ENCODE measurements around the gene FUT7. TPM values are rescaled to one million over a fixed set of nuclear protein-coding genes. Genes with fewer than 3 reads are reported as not detected.
A peak's percentile ranks its signal among the peaks of the same experiment; 100 is the strongest.

FUT7 gene
- total and polyA plus RNA-seq, 2 of the 13 experiments (the other 11 are each of a cell fraction or from before 2014, with no cell fraction given) = 0.05 TPM; not detected in 1

GRCh38 chr9:137034709-137035506 is 3.0 kb upstream of the FUT7 start (continued):
- TF ChIP-seq ZSCAN9 (CRISPR knock-in tag; IDR thresholded peaks at IDR 0.05; ENCODE audit: borderline replicate concordance) = 0 out of 2 replicates have a peak, but pooled peaks have one; percentile 23
- no peak for TF ChIP-seq ZSCAN29 (CRISPR knock-in tag; conservative IDR thresholded peaks at IDR 0.05)
- no peak for TF ChIP-seq ZNF775 (CRISPR knock-in tag; IDR thresholded peaks at IDR 0.05; ENCODE audit: borderline replicate concordance)
- no peak for TF ChIP-seq ZNF550 (CRISPR knock-in tag; IDR thresholded peaks at IDR 0.05; ENCODE audit: borderline replicate concordance)
- TF ChIP-seq ZNF563 (CRISPR knock-in tag; IDR thresholded peaks at IDR 0.05) = no peak
- no peak for TF ChIP-seq TRIM24 (CRISPR knock-in tag; IDR thresholded peaks at IDR 0.05)
- no peak for TF ChIP-seq ZFP37 (CRISPR knock-in tag; IDR thresholded peaks at IDR 0.05; ENCODE audit: borderline replicate concordance)
- TF ChIP-seq ZNF136 (CRISPR knock-in tag; IDR thresholded peaks at IDR 0.05; ENCODE audit: low read depth) = no peak
- TF ChIP-seq ZNF382 (CRISPR knock-in tag; IDR thresholded peaks at IDR 0.05; ENCODE audit: borderline replicate concordance) = no peak
- TF ChIP-seq THAP11 (CRISPR knock-in tag; IDR thresholded peaks at IDR 0.05) = 0 out of 2 replicates have a peak, but pooled peaks have one; percentile 13
- no peak for TF ChIP-seq HMG20A (CRISPR knock-in tag; IDR thresholded peaks at IDR 0.05; ENCODE audit: borderline replicate concordance)
- 0 out of 2 replicates have a peak, but pooled peaks have one; percentile 49 for TF ChIP-seq ZBTB7B (CRISPR knock-in tag; IDR thresholded peaks at IDR 0.05)
- TF ChIP-seq, protein P1, sequence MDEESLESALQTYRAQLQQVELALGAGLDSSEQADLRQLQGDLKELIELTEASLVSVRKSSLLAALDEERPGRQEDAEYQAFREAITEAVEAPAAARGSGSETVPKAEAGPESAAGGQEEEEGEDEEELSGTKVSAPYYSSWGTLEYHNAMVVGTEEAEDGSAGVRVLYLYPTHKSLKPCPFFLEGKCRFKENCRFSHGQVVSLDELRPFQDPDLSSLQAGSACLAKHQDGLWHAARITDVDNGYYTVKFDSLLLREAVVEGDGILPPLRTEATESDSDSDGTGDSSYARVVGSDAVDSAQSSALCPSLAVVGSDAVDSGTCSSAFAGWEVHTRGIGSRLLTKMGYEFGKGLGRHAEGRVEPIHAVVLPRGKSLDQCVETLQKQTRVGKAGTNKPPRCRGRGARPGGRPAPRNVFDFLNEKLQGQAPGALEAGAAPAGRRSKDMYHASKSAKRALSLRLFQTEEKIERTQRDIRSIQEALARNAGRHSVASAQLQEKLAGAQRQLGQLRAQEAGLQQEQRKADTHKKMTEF (CRISPR knock-in tag; IDR thresholded peaks at IDR 0.05) = no peak
- peak; percentile 48 for TF ChIP-seq ELF1 (CRISPR knock-in tag; IDR thresholded peaks at IDR 0.05)
- TF ChIP-seq ZNF746 (CRISPR knock-in tag; IDR thresholded peaks at IDR 0.05) = no peak
- TF ChIP-seq ZC3H13 (CRISPR knock-in tag; IDR thresholded peaks at IDR 0.05) = no peak
- no peak for TF ChIP-seq ZNF292 (CRISPR knock-in tag; IDR thresholded peaks at IDR 0.05; ENCODE audit: borderline replicate concordance, low read depth)
- TF ChIP-seq ZNF34 (CRISPR knock-in tag; IDR thresholded peaks at IDR 0.05; ENCODE audit: borderline replicate concordance) = no peak
- TF ChIP-seq ISX (CRISPR knock-in tag; conservative IDR thresholded peaks at IDR 0.05) = no peak
- TF ChIP-seq ZNF143 (CRISPR knock-in tag; IDR thresholded peaks at IDR 0.05) = no peak
- TF ChIP-seq ZBTB43 (CRISPR knock-in tag; conservative IDR thresholded peaks at IDR 0.05) = no peak
- TF ChIP-seq RBM39 (IDR thresholded peaks at IDR 0.05; ENCODE audit: low read depth, low read length, poor library complexity, severe bottlenecking) = peak; percentile 30
- no peak for TF ChIP-seq ZFAT (CRISPR knock-in tag; conservative IDR thresholded peaks at IDR 0.05)
- TF ChIP-seq ZNF709 (CRISPR knock-in tag; IDR thresholded peaks at IDR 0.05) = no peak
- no peak for TF ChIP-seq CHCHD3 (CRISPR knock-in tag; IDR thresholded peaks at IDR 0.05)
- no peak for TF ChIP-seq ZNF781 (CRISPR knock-in tag; IDR thresholded peaks at IDR 0.05; ENCODE audit: borderline replicate concordance, not compliant biosample characterization)
